GM06990 (cell line): ENCODE measurements around the gene OVOL1.

Experiments
- DNase-seq: peaks from one replicate; pipeline ENCODE4 v3.0.0-alpha.2; 2011; ENCODE audit not compliant: insufficient read length; ENCODE audit errors: extremely low read depth
- H3K27me3 ChIP-seq: replicated peaks from 2 replicates; pipeline ENCODE4 v1.6.0; 2011; ENCODE audit warnings: low read length; ENCODE audit not compliant: control insufficient read depth, insufficient read depth
- H3K36me3 ChIP-seq: 2 replicates; pipeline ENCODE4 v1.5.1; 2011; ENCODE audit warnings: low read length; ENCODE audit not compliant: control insufficient read depth, insufficient read depth
- H3K4me3 ChIP-seq: replicated peaks from 2 replicates; pipeline ENCODE4 v1.5.1; 2011; ENCODE audit warnings: low read depth, mild to moderate bottlenecking, control low read depth, low read length
- CTCF ChIP-seq: IDR thresholded peaks from 2 replicates; pipeline ENCODE4 v1.5.1; 2011; ENCODE audit warnings: low read length, control low read depth, mild to moderate bottlenecking, inconsistent platforms; ENCODE audit not compliant: insufficient read depth, poor library complexity, severe bottlenecking

The OVOL1 gene

GRCh38 chr11:65814986-65815565 is 28.2 kb downstream of the OVOL1 start:
- Histone ChIP-seq H3K4me3 (no peak overlapping the region), H3K27me3 (no peaks in the 10 kb centered on the region; the same call in 1 of the 2 replicates), H3K36me3 (no peaks in the 10 kb centered on the region)
- TF ChIP-seq CTCF: no peak
- no peak for DNase-seq

GRCh38 chr11:65816696-65817095 is 29.8 kb downstream of the OVOL1 start:
- Histone ChIP-seq H3K27me3 (no peaks in the 10 kb centered on the region; the same call in 1 of the 2 replicates), H3K36me3 (no peaks in the 10 kb centered on the region), H3K4me3 (no peak overlapping the region)
- DNase-seq: no peak
- TF ChIP-seq CTCF: no peak

- no peaks in the 10 kb centered on the region for H3K36me3 ChIP-seq
- no peak for TF ChIP-seq CTCF
- no peaks in the 10 kb centered on the region; the same call in 1 of the 2 replicates for H3K27me3 ChIP-seq
- H3K4me3 ChIP-seq: peak overlapping the region; percentile 65
- no peak for DNase-seq
Measured at GRCh38 chr11:65817312-65817834, 30.5 kb downstream of the OVOL1 start.

- H3K27me3 ChIP-seq: no peaks in the 10 kb centered on the region
- TF ChIP-seq CTCF: peak; percentile 96
- DNase-seq: peak; percentile 83
- H3K36me3 ChIP-seq: no peaks in the 10 kb centered on the region
- peak overlapping the region; percentile 65 for H3K4me3 ChIP-seq
Measured at GRCh38 chr11:65817835-65818680, 31.2 kb downstream of the OVOL1 start.

- DNase-seq: no peak
- Histone ChIP-seq H3K4me3 (no peak overlapping the region), H3K27me3 (no peaks in the 10 kb centered on the region), H3K36me3 (no peaks in the 10 kb centered on the region)
- no peak for TF ChIP-seq CTCF
Measured at GRCh38 chr11:65821107-65821506, 34.2 kb downstream of the OVOL1 start.
